ENCODE results near the gene BPIFB1. TPM values are rescaled to one million over a fixed set of nuclear protein-coding genes. Genes with fewer than 3 reads are reported as not detected.
A peak's percentile ranks its signal among the peaks of the same experiment; 100 is the strongest.

Gene BPIFB1
- total and polyA plus RNA-seq, 2 of the 13 experiments (the other 11 are each of a cell fraction or from before 2014, with no cell fraction given): 0.82 to 4.4 TPM

DNA sequence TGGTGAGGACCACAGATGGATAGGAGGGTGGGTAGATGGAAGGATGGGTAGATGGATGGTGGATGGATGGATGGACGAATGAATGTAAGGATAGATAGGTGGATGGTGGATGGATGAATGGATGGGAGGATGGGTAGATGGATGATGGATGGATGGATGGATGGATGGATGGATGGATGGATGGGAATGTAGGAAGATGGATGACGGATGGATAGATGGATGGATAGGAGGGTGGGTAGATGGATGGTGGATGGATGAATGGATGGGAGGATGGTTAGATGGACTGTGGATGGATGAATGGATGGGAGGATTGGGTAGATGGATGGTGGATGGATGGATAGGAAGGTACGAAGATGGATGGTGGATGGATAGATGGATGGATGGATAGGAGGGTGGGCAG is 51.1 kb downstream of the BPIFB1 start (continued):
- TF ChIP-seq, protein P1, sequence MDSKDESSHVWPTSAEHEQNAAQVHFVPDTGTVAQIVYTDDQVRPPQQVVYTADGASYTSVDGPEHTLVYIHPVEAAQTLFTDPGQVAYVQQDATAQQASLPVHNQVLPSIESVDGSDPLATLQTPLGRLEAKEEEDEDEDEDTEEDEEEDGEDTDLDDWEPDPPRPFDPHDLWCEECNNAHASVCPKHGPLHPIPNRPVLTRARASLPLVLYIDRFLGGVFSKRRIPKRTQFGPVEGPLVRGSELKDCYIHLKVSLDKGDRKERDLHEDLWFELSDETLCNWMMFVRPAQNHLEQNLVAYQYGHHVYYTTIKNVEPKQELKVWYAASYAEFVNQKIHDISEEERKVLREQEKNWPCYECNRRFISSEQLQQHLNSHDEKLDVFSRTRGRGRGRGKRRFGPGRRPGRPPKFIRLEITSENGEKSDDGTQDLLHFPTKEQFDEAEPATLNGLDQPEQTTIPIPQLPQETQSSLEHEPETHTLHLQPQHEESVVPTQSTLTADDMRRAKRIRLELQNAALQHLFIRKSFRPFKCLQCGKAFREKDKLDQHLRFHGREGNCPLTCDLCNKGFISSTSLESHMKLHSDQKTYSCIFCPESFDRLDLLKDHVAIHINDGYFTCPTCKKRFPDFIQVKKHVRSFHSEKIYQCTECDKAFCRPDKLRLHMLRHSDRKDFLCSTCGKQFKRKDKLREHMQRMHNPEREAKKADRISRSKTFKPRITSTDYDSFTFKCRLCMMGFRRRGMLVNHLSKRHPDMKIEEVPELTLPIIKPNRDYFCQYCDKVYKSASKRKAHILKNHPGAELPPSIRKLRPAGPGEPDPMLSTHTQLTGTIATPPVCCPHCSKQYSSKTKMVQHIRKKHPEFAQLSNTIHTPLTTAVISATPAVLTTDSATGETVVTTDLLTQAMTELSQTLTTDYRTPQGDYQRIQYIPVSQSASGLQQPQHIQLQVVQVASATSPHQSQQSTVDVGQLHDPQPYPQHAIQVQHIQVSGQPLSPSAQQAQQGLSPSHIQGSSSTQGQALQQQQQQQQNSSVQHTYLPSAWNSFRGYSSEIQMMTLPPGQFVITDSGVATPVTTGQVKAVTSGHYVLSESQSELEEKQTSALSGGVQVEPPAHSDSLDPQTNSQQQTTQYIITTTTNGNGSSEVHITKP (CRISPR knock-in tag; IDR thresholded peaks at IDR 0.05; ENCODE audit: low read depth): no peak
- TF ChIP-seq FOXA1 (IDR thresholded peaks at IDR 0.05) (peak; percentile 62; the same call in 1 of the 2 replicates), FOXA1 (CRISPR knock-in tag; IDR thresholded peaks at IDR 0.05) (no peak), NFYC (CRISPR knock-in tag; IDR thresholded peaks at IDR 0.05) (no peak), TCF7L2 (IDR thresholded peaks at IDR 0.05; ENCODE audit: low read depth, low read length) (no peak)

DNA sequence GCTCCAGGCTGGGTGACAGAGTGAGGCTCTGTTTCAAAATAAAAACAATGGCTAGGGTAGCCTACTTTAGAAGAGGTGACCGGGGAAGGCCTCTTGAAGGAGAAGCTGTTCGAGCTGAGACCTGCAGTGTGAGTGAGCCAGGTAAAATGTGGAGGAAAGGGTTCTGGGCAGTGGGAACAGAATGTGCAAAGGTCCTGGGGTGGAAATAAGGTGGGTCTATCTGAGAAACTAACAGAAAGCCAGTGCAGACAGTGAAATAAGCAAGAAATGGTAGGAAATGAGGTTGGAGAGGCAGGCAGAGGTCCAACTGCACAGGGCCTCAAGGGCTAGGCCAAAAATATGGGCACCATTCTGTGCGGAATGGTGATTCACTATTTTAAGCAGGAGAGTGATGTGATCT is 53.4 kb downstream of the BPIFB1 start:
- no peaks in the 10 kb centered on the region for H4K20me1 ChIP-seq (ENCODE audit: insufficient read depth, low read length)
- CTCF ChIA-PET (ENCODE audit: low intra/inter-chr PET ratio, low total read pairs): no interaction called here
- H2AFZ ChIP-seq (ENCODE audit: low read length): no peak overlapping the region
- intact Hi-C loops (cut with micrococcal nuclease; ENCODE audit: unreplicated experiment) (no loop called here), in situ Hi-C loops (cut with HindIII; ENCODE audit: extremely low pct_ligation_motif_present, low pct_unique_long_range_greater_than_20kb) (no loop called here)
- no peaks in the 10 kb centered on the region for H3K36me3 ChIP-seq (replicated peaks in 1 of 2; ENCODE audit: control insufficient read depth in 1 of 2, insufficient read depth in 2 of 2, low read length in 2 of 2)
- ATAC-seq: no peak
- no peaks in the 10 kb centered on the region for H3K79me2 ChIP-seq (ENCODE audit: insufficient read depth, low read length)
- FAIRE-seq: no peak
- POLR2A ChIA-PET: no interaction called here
- no peak overlapping the region for H3K9ac ChIP-seq (ENCODE audit: insufficient read depth, low read depth, low read length)
- H3K27me3 ChIP-seq (ENCODE audit: control insufficient read depth in 1 of 2, insufficient read depth in 2 of 2, low read length in 2 of 2): peaks cover 3 to 29% of the 10 kb centered on the region in 2 experiments; a peak in 4 of 5 replicates
- no peak overlapping the region for H3K27ac ChIP-seq (ENCODE audit: extremely low read length, insufficient read depth, low read length)
- peaks cover 43% of the 10 kb centered on the region for H3K4me1 ChIP-seq (ENCODE audit: insufficient read depth, low read length)
- BruUV-seq (replicated peaks): no TSS peak
- no peak for DNase-seq (ENCODE audit: low spot score)
- no peak overlapping the region for H3K4me3 ChIP-seq (replicated peaks in 1 of 3; ENCODE audit: insufficient read depth in 1 of 3, low read depth in 2 of 3, low read length in 3 of 3)
- no peaks in the 10 kb centered on the region for H3K9me3 ChIP-seq (ENCODE audit: low read length)
- no peak overlapping the region for H3K4me2 ChIP-seq (ENCODE audit: low read depth, low read length)
- TF ChIP-seq ZNF563 (CRISPR knock-in tag; IDR thresholded peaks at IDR 0.05) (no peak), PHF20 (CRISPR knock-in tag; IDR thresholded peaks at IDR 0.05) (0 out of 2 replicates have a peak, but pooled peaks have one; percentile 8), ZNF432 (CRISPR knock-in tag; IDR thresholded peaks at IDR 0.05; ENCODE audit: borderline replicate concordance) (no peak)
- TF ChIP-seq, protein P2, sequence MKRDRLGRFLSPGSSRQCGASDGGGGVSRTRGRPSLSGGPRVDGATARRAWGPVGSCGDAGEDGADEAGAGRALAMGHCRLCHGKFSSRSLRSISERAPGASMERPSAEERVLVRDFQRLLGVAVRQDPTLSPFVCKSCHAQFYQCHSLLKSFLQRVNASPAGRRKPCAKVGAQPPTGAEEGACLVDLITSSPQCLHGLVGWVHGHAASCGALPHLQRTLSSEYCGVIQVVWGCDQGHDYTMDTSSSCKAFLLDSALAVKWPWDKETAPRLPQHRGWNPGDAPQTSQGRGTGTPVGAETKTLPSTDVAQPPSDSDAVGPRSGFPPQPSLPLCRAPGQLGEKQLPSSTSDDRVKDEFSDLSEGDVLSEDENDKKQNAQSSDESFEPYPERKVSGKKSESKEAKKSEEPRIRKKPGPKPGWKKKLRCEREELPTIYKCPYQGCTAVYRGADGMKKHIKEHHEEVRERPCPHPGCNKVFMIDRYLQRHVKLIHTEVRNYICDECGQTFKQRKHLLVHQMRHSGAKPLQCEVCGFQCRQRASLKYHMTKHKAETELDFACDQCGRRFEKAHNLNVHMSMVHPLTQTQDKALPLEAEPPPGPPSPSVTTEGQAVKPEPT (CRISPR knock-in tag; IDR thresholded peaks at IDR 0.05; ENCODE audit: low read depth): no peak
- 50% methylated on average over 3 of the region's 3 CpGs for WGBS (ENCODE audit: low lambda C conversion rate)

All from HepG2 (cell line).